GM19043 (cell line): Measurements from ENCODE around the gene C1orf198.

Experiments used
- ATAC-seq: cut with Tn5 transposase; IDR thresholded peaks from one replicate; pipeline ENCODE4 v1.9.1; 2021; ENCODE audit warnings: low read depth; ENCODE audit not compliant: unreplicated experiment

The C1orf198 gene

DNA sequence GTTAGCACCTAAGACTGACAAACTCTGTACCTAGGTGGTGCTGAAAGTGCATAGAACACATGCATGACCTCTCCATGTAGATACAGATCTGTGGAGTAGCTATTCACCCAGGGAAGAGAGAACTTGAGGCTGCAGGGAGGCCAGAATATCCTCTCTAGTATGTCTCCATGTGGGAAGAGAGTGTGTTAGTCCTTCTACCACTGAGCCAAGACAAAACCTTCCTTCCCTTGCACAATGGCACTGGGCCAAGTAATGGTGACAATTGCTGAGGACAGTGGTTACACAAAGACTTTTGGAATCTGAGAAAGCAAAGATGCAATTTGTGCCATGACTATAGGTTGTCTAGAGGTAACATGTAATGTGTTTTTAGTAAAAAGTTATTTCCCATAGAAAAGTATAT lies 52.3 kb downstream of the C1orf198 start:
- no peak for ATAC-seq

DNA sequence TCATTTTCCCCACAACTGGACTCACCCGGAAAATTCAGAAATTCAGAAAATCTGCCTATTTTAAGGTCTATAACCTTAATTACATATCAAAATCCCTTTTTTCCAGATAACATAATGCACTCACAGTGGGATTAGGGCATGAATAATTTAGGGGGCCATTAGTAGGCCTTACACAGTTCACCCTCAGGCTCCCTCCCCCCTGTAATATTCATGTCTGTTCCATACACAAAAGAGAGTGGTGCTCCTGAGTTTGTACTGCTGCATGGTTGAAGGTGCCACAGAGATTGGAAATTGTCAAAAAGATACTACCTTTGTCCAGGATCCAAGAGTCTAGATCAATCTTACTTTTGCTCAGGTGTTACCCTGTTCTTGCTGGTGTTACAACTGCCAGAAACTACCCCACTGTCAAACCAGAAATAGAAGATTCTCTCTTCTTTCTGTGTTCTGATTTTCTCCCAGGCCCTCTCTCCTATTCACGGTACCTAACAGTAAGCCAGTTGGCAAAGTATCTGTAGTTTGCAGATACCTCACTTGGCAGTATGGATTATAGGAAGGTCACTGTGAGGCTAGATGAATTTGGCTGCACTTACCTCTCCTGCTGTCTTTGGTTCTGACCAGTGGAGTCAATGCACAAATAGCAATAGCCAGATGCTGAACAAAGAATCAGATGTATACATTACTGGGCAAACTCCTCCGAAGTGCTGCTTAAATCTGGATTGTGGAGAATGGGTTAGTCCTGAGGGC lies 53.2 kb downstream of the C1orf198 start:
- ATAC-seq: no peak

DNA sequence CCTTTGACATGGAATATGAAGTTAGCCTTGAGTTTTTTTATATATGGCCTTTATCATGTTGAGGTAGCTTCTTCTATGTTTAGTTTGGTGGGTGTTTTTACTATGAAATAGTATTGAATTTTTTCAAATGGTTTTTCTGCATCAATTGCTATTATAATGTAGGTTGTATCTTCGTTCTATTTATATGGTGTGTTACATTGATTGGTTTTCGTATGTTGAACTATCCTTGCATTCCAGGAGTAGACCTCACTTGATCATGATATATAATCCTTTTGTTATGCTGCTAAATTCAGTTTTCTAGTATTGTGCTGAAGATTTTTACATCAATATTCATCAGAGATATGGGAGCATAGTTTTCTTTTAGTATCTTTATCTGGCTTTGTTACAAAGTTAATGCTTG lies 55.8 kb downstream of the C1orf198 start:
- no peak for ATAC-seq

DNA sequence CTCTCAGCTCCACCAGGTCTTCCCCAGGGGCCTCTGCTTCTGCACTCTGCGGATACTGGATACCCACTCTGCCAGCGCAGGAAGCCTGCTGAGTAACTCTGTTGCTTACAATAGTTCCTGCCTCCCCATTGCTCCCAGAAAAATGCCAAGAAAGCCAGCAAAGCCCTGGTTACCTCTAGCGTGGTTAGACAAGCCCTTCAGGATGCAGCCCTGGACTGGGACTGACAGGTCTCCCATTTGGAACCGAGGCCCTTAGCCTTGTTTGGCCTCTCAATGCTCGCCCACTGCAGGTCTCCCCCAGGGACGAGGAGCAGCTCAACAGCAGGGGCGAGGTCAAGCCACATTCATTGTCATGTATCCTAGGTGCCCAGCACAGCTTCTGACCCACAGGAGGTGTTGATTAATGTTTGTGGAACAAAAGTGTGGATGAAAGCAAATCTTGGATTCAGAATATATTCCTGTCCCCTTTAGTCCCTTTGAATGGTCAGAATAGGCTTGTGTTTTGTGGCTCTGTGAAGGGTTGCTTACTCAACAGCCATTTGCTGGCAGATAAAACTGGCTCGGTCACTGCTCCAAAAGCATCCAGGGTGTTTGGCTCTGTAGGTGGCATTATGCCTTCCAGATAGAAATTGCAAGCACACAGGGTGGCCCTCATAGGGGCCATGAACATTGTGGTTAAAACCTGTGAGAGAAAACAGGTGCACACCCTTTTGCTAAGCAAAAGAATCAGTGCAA lies 58.9 kb downstream of the C1orf198 start:
- no peak for ATAC-seq

GRCh38 chr1:230808281-230808872 lies 59.9 kb downstream of the C1orf198 start:
- no peak for ATAC-seq

DNA sequence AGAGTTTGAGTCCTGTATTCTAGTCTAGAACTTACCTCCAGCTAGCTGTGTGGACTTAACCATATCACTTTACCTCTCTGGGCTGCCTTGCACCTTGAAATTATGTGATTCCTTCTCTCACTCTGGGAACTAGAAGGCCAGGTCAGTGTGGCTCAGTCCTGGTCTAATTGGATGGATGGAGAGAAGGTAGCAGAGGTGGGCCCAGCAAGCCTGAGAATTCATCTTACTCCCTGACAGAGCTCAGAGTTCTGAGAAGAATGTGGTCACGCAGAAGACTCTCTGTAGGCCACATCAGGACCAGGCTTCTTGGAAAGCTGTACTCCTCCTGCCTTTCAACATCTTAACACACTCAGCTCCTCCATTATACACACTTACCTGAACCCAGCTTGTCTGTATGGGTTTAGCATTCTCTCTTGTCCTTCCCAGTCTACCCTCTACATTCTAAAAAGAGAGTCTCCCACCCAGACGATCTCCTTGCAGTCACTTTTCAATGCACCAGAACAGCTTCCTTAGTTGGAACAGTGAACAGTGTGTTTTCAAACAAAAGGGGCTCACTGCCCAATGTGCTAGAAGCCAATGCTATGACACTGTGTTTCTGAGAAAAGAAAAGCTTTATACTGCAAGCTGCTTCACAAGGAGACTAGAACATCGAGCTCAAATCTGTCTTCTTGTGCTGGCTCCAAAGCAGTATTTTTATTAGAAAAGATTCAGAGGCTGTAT lies 60.6 kb downstream of the C1orf198 start:
- ATAC-seq: no peak

- no peak for ATAC-seq
Observed at GRCh38 chr1:230807029-230807428, 61.3 kb downstream of the C1orf198 start.

- ATAC-seq: no peak
Observed at GRCh38 chr1:230806552-230806951, 61.8 kb downstream of the C1orf198 start.

- ATAC-seq: no peak
Observed at GRCh38 chr1:230804396-230804795, 63.9 kb downstream of the C1orf198 start.

- no peak for ATAC-seq
Observed at GRCh38 chr1:230800891-230801840, 67.2 kb downstream of the C1orf198 start.

- no peak for ATAC-seq
Observed at GRCh38 chr1:230798491-230798890, 69.8 kb downstream of the C1orf198 start.

DNA sequence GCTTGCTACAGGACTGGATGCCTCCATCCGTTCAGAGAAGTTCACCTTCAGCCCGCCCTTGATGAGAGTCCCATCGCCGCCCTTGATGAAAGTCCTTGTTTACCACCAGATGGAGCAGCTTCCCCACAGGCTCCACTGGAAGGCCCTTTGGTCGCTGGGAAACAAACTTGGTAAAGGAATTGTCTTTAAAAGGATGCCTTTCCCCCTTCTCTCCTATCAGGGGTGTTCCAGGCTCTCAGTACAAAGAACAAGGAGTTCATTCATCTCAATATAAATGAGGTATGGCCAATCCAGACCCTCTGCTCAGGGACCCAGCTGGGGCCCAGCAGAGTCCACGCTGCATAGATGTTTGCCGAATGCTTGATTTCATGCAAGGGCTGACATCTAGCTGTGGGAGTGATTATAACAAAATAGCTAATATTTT lies 70.4 kb downstream of the C1orf198 start:
- no peak for ATAC-seq

DNA sequence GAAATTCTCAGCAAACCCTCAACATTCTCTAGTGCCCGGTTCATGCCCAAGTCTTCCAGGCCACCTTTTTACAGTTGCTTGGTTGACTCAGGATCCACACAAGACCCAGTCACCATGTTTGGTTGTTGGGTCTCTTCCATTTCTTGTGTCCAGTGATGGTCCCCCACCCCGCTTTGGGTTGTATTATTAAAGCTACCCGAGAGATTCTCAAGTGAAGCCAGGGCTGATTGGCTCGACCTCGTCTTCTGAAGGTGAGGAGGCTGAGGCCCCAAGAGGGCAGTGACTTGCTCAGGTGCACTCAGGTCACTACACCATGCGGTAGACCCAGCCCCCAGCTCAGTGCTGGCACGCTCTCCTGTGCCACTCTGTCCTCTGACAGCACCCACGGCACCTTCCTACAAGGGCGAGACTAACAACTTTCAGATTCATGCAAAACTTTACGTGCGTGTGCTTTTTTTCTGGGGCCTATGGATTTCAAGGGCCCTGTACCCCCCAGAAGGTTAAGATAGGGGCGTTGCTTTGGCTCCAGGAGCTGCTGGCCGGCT lies 70.9 kb downstream of the C1orf198 start:
- ATAC-seq: no peak

DNA sequence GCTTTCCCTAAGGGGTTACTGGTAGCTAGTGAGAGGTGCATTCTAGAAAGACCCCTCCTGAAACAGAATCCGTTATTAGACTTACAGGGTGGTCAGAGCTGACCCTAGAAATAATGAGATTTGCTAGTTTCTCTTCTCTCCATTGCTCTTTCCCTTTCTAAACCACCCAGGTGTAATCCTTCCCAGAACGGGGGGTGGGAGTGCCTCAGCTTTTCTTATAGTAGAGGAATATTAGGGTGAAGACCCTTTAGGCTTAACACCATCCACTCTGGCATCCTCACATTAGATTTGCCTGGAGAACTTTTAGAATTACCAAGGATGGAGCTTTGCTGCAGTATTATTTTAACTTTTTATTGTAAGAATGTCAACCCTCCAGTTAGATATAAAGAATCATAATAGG lies 71.7 kb downstream of the C1orf198 start:
- ATAC-seq: no peak

DNA sequence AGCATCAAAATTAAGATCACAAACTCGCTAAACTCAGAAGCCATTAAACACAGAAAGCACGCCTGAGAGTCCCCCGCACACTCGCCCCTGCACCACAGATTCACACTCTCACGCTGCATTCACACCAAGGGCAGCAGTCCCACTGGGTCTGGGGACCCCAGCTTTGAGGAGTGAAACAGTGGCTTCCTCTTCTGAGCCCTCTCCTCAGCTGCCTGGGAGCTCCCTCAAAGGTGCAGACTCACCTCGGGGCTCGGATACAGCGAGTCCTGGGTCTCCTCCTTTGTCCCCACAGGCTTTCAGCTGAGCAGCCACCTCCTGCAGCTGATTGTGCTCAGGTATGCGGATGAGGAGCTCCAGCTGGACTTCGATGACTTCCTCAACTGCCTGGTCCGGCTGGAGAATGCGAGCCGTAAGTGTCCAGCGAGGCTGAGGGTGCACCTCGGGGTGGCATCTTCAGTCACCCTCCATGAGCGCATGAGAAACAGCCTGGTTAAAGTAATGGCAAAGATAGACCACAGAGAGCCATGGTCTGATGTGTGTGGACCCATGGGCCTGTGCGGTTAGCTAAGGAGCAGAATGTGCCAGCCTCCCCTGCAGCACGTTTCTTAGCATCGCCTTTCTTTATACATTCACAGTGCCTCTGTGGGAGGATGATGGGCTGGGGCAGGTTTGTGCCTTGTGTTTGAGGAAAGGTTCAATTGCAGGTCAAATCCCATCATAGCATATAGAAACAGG lies 73.3 kb downstream of the C1orf198 start:
- no peak for ATAC-seq

GRCh38 chr1:230794431-230794830 lies 73.9 kb downstream of the C1orf198 start:
- ATAC-seq: no peak

DNA sequence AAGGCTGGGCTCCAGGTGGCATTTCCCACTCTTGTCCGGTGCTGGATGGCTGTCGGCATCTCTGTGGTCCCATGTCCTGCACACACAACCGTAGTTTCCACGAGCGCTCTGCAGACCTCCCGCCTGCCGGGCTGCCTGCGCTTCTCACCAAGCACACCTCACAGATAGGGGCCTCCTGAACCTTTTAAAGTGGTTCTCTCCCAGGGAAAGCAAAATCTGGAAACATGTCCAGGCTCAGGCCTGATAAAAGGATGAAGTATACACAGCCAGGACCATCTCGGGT lies 74.9 kb downstream of the C1orf198 start:
- no peak for ATAC-seq

- no peak for ATAC-seq
Observed at GRCh38 chr1:230792691-230793462, 75.4 kb downstream of the C1orf198 start.
